HG02981 (cell line): ENCODE data around the gene FAM161A.
"Not testable (repeated sequence)": the region's sequence is repeated elsewhere in the genome, so short reads cannot be mapped to it uniquely, and the experiment has no call there.

ENCODE experiments used
- ATAC-seq: cut with Tn5 transposase; IDR thresholded peaks from one replicate; pipeline ENCODE4 v1.9.1; 2021; ENCODE audit warnings: mild to moderate bottlenecking, moderate library complexity; ENCODE audit not compliant: unreplicated experiment

Gene FAM161A, protein sequence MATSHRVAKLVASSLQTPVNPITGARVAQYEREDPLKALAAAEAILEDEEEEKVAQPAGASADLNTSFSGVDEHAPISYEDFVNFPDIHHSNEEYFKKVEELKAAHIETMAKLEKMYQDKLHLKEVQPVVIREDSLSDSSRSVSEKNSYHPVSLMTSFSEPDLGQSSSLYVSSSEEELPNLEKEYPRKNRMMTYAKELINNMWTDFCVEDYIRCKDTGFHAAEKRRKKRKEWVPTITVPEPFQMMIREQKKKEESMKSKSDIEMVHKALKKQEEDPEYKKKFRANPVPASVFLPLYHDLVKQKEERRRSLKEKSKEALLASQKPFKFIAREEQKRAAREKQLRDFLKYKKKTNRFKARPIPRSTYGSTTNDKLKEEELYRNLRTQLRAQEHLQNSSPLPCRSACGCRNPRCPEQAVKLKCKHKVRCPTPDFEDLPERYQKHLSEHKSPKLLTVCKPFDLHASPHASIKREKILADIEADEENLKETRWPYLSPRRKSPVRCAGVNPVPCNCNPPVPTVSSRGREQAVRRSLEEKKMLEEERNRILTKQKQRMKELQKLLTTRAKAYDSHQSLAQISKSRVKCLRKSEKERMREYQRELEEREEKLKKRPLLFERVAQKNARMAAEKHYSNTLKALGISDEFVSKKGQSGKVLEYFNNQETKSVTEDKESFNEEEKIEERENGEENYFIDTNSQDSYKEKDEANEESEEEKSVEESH

DNA sequence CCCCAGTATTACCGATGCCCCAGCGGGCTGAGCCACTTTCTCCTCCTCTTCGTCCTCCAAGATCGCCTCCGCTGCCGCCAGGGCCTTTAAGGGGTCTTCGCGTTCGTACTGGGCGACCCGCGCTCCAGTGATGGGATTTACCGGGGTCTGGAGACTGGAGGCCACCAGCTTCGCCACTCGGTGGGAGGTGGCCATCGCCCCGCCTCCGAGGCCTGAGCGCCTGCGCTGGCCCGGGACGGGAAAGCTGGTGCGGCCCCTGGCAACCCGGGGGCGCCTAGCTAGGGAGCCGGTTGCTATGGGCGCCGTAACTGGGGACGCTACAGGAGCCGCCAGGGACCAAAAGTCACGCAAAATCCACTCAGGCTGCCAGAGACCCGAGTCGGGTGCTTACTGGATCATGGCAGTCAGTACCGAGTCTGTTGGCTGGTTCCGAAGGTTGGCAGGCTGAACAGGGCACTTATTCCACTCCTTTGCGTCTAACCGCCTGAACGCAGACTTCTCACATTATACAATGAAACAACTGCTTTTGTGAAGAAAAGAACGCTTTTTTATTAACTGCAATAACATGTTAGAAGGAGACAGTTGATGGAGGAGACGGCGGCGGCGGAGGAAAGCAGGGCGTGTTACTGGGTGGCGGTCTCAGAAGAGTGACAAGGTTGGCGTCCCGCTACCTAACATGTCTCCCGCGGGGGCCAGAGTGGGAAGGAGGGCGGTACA, at the start of gene FAM161A:
TSS of gene FAM161A (minus strand) at position 214 of the 717 bp plus-strand sequence. CDS start at position 195, 19 bp downstream.
- ATAC-seq, result peak; percentile 72

GRCh38 chr2:61900281-61900680, 46.4 kb upstream of the FAM161A start:
- no peak for ATAC-seq

GRCh38 chr2:61898810-61899209, 45.0 kb upstream of the FAM161A start:
- ATAC-seq, result no peak

- peak; percentile 80 for ATAC-seq
These were observed 34.6 kb upstream of the FAM161A start, which contains the start of gene CCT4 for GRCh38 chr2:61888267-61889055. Gene CCT4 (minus strand): TSS chr2:61888656. CDS start chr2:61888507, 149 bp downstream.

DNA sequence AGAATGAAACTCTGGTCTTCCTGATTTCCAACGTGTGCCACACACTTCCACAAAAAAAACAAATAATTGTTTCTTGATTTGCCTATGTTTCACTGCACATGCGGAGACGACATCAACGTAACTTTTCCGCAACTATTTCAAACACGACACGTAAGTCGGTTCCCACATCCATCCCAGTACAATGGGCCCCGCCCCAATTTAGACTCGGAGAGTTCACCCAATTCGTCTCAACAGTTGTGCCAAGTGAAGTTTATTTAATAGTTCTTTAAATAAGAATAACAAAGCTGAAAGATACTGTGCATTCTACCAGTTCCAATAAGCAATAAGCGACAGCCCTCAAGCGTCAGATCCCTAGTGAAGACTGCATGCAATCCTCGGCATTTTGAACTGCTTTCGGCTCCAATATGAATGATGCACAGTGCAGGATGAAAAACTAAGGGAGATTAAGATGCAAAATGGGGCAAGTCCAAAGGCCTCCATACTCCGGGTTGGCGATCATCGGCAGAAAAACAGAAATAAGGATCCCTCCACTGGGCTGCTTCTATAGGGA, 33.9 kb upstream of the FAM161A start:
- ATAC-seq, result no peak

- no peak for ATAC-seq
These were observed 32.2 kb upstream of the FAM161A start for GRCh38 chr2:61885896-61886603.

DNA sequence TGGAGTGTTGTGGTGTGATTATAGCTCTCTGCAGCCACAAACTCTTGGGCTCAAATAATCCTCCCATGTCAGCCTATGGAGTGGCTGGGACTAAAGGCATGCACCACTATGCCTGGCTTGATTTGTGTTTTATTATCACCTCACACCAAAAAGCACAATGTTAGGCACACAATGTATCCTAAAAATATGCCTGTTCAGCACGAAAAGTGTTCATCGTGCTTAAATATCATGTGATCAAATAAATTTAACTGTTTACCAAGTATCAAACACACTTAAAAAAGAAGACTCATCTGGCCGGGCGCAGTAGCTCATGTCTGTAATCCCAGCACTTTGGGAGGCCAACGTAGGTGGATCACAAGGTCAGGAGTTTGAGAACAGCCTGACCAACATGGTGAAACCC, 29.0 kb upstream of the FAM161A start:
- ATAC-seq, result no peak

GRCh38 chr2:61879351-61879750, 25.5 kb upstream of the FAM161A start:
- not testable (repeated sequence) for ATAC-seq

GRCh38 chr2:61878761-61879160, 24.9 kb upstream of the FAM161A start:
- no peak for ATAC-seq

- no peak for ATAC-seq
These were observed 23.8 kb upstream of the FAM161A start for GRCh38 chr2:61877571-61878245.

GRCh38 chr2:61876400-61876799, 22.5 kb upstream of the FAM161A start:
- ATAC-seq, result no peak

- not testable (repeated sequence) for ATAC-seq
These were observed 12.7 kb upstream of the FAM161A start for GRCh38 chr2:61866482-61867089.

DNA sequence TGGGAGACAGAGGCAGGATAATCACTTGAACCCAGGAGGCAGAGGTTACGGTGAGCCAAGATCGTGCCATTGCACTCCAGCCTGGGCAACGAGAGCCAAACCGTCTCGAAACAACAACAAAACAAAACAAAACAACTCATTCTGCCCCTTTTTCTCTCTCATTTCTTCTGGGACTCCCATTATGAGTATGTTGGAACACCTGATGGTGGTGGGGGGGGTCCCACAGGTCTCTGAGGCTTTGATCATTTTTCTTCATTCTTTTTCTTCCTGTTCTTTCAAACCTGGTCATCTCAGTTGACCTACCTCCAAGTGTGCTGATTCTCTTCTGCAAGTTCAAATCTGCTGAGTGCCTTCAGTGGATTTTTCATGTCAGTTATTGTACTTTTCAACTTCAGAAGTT, 8.2 kb upstream of the FAM161A start:
- no peak for ATAC-seq

DNA sequence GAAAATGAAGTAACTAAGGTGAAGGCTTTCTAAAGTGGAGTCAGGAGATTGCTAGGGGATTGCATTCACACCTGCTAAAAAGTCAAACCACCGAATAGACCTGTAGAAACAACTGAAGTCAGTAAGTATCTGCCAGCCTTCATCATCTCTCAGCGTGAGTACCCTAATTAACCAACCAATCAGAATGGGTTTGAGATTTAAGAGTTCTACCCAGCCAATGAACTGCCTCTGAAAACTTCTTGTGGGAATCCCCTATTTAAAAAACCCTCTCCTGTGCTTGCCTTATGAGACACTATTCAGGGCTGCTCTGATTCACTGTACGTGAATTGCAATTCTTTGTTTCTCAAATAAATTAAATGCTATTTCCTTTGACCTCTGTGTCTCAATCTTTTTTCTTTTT, 3.4 kb upstream of the FAM161A start:
- no peak for ATAC-seq

DNA sequence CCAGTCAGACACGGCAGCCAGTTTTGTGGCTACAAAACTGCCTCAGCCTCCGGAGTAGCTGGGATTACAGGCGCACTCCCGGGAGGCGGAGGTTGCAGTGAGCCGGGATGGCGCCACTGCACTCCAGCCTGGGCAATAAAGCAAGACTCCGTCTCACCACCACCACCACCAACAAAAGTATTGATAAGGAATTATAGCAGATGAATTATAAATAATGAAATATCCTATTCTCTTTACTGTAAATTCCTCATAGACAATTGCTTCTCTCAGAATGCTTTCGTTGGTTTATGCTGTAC, 1.4 kb upstream of the FAM161A start:
- no peak for ATAC-seq

- ATAC-seq, result peak; percentile 91
These were observed 881 bp upstream of the FAM161A start for GRCh38 chr2:61854564-61855317.

DNA sequence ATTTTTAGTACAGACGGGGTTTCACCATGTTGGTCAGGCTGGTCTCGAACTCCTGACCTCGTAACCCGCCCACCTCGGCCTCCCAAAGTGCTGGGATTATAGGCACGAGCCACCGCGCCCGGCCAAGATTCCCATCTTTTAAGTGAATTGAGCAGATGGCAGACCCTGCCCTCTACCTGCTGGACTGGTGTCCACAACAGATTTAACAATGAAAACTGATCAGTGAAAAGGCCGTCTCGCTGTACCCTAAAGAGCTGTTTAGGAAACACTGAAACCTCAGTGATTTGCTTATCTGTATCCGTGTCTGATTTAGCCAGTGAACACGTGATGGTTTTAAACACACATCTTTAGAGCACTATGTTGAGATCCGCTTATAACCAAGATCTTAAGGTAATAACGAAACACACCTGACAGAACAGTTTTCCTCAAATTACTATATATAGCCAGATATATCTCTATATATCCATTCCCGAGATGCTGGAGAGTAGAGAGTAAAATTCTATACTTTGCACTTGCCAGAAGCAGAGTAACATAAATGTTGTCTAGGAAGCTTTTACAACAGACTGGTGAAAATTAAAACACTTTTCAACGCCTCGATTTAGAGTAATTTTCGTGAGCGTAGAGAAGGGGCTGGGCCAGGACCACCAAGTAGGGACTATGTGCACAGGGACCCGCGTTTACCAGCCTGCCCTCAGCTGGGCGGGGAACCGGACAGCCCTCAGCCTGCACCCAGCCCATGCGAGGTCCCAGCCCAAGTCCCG, 594 bp downstream of the FAM161A start:
- ATAC-seq, result peak; percentile 49
